ENCODE data around the gene CFP.

CFP gene

GRCh38 chrX:47597222-47597621, 32.5 kb downstream of the CFP start:
- DNase-seq = no peak

GRCh38 chrX:47596256-47596655, 33.5 kb downstream of the CFP start:
- DNase-seq = no peak

- no peak for DNase-seq
These were observed 33.9 kb downstream of the CFP start for GRCh38 chrX:47595716-47596251.

GRCh38 chrX:47593522-47593921, 36.2 kb downstream of the CFP start:
- DNase-seq = no peak

GRCh38 chrX:47590984-47591383, 38.7 kb downstream of the CFP start:
- no peak for DNase-seq

- no peak for DNase-seq
These were observed 41.6 kb downstream of the CFP start for GRCh38 chrX:47587906-47588735.

- no peak for DNase-seq
These were observed 42.4 kb downstream of the CFP start for GRCh38 chrX:47587091-47587891.

GRCh38 chrX:47586043-47586787, 43.5 kb downstream of the CFP start:
- DNase-seq = no peak

GRCh38 chrX:47585273-47585672, 44.5 kb downstream of the CFP start:
- DNase-seq = no peak

GRCh38 chrX:47584714-47585113, 45.0 kb downstream of the CFP start:
- DNase-seq = no peak

GRCh38 chrX:47583240-47583861, 46.4 kb downstream of the CFP start:
- DNase-seq = no peak

- DNase-seq = peak; percentile 88
These were observed 47.7 kb downstream of the CFP start, which contains the start of gene TIMP1 for GRCh38 chrX:47581731-47582647. Gene TIMP1, plus strand, starts transcription at chrX:47582436. Its CDS starts 980 bp downstream, at chrX:47583416.

- peak; percentile 58 for DNase-seq
These were observed 50.2 kb downstream of the CFP start for GRCh38 chrX:47579537-47579936.

- DNase-seq = no peak
These were observed 51.0 kb downstream of the CFP start for GRCh38 chrX:47578692-47579091.

- DNase-seq = no peak
These were observed 51.8 kb downstream of the CFP start for GRCh38 chrX:47577901-47578300.

- no peak for DNase-seq
These were observed 52.3 kb downstream of the CFP start for GRCh38 chrX:47577424-47577823.

GRCh38 chrX:47576021-47576898, 53.5 kb downstream of the CFP start:
- DNase-seq = no peak

GRCh38 chrX:47574547-47575301, 55.0 kb downstream of the CFP start:
- no peak for DNase-seq

- no peak for DNase-seq
These were observed 55.6 kb downstream of the CFP start for GRCh38 chrX:47574076-47574546.

All from activated CD4-positive, alpha-beta T cell treated with anti-CD3 and anti-CD28 coated beads for 48 hours (primary cell).